SU-DHL-6 (cell line): Measurements from ENCODE around the gene MGP.

Experiments
- EZH2phosphoT487 ChIP-seq: fragments of 200-600 bp; sonication (generic), shearing (Covaris generic); conservative IDR thresholded peaks from 2 replicates; pipeline ENCODE4 v1.6.1; 2018; ENCODE audit warnings: mild to moderate bottlenecking, antibody characterized with exemption, low read length, moderate library complexity, mixed read lengths
- TF ChIP-seq, protein P1 (sequence below): fragments of 200-600 bp; sonication (generic); IDR thresholded peaks from one replicate; pipeline ENCODE4 v1.5.1; 2017; ENCODE audit warnings: antibody characterized with exemption, mild to moderate bottlenecking, low read length, moderate library complexity; ENCODE audit not compliant: insufficient read depth, poor library complexity, severe bottlenecking

DNA sequence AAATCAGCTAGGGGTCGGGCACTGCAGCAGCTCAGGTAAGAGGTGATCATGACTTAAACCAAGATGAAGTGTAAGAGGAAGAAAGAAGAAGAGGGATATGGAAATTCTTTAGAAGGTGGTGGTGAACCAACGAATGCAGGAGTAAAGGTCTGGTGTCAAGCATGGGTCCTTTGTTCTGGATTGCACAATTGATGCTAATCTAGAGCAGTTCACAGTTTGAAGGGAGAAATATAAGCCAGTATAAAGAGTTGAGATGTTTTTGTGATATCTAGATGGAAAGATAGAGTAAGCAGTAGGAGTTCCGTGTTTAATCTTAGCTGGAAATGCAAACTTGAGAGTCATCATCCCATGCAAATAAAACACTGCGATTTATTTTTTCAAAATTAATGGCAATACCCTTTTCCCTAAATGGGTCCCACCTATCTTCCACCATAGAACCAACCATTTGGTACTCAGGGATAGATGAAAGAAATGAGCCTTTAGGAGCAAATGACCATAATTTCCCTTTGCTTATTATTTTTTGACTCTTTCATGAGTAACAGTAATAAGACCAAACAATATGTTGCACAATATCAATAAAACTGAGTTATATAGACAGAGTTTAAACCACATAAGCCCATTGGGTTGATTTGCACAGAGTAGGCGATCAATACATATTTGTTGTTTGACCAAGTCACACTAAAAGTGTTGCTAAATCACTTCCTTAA lies 15.0 kb upstream of the MGP start:
- TF ChIP-seq, protein P1, sequence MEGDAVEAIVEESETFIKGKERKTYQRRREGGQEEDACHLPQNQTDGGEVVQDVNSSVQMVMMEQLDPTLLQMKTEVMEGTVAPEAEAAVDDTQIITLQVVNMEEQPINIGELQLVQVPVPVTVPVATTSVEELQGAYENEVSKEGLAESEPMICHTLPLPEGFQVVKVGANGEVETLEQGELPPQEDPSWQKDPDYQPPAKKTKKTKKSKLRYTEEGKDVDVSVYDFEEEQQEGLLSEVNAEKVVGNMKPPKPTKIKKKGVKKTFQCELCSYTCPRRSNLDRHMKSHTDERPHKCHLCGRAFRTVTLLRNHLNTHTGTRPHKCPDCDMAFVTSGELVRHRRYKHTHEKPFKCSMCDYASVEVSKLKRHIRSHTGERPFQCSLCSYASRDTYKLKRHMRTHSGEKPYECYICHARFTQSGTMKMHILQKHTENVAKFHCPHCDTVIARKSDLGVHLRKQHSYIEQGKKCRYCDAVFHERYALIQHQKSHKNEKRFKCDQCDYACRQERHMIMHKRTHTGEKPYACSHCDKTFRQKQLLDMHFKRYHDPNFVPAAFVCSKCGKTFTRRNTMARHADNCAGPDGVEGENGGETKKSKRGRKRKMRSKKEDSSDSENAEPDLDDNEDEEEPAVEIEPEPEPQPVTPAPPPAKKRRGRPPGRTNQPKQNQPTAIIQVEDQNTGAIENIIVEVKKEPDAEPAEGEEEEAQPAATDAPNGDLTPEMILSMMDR = no peak
- no peak for TF ChIP-seq EZH2phosphoT487
